Non-pigmented ciliary epithelial cell (primary cell): ENCODE measurements around the gene ADM2.

ENCODE experiments used
- DNase-seq: peaks from one replicate; pipeline ENCODE4 v3.0.0-alpha.2; 2010; ENCODE audit warnings: low read depth

ADM2 gene

GRCh38 chr22:50485221-50486131, 4.1 kb downstream of the ADM2 start:
- no peak for DNase-seq

- no peak for DNase-seq
Measured at GRCh38 chr22:50486561-50487289, 5.4 kb downstream of the ADM2 start, which contains the start of gene MIOX. MIOX (plus strand) TSS chr22:50486859; CDS start chr22:50486898, 39 bp downstream.

- no peak for DNase-seq
Measured at GRCh38 chr22:50487290-50488005, 6.1 kb downstream of the ADM2 start.

- DNase-seq = no peak
Measured at GRCh38 chr22:50488006-50488677, 6.8 kb downstream of the ADM2 start.

GRCh38 chr22:50488886-50489285, 7.5 kb downstream of the ADM2 start:
- no peak for DNase-seq

- DNase-seq = no peak
Measured at GRCh38 chr22:50489363-50490243, 8.3 kb downstream of the ADM2 start.

GRCh38 chr22:50490531-50491308, 9.4 kb downstream of the ADM2 start:
- no peak for DNase-seq

GRCh38 chr22:50497093-50497492, 15.8 kb downstream of the ADM2 start:
- no peak for DNase-seq

GRCh38 chr22:50498322-50498890, 17.1 kb downstream of the ADM2 start:
- DNase-seq = no peak

- DNase-seq = no peak
Measured at GRCh38 chr22:50500452-50500851, 19.1 kb downstream of the ADM2 start.

GRCh38 chr22:50502096-50502495, 20.8 kb downstream of the ADM2 start:
- no peak for DNase-seq

- no peak for DNase-seq
Measured at GRCh38 chr22:50502628-50503474, 21.5 kb downstream of the ADM2 start.

GRCh38 chr22:50503475-50504145, 22.3 kb downstream of the ADM2 start:
- DNase-seq = no peak

- DNase-seq = no peak
Measured at GRCh38 chr22:50504369-50505211, 23.2 kb downstream of the ADM2 start.

- no peak for DNase-seq
Measured at GRCh38 chr22:50505276-50505775, 24.0 kb downstream of the ADM2 start.

- no peak for DNase-seq
Measured at GRCh38 chr22:50505776-50506610, 24.6 kb downstream of the ADM2 start.
